ENCODE data around the gene ZFP69B.
"Not testable (repeated sequence)": the region's sequence is repeated elsewhere in the genome, so short reads cannot be mapped to it uniquely, and the experiment has no call there.

Gene ZFP69B

GRCh38 chr1:40438391-40439015, 11.8 kb upstream of the ZFP69B start:
- DNase-seq, result peak; percentile 49

- DNase-seq, result no peak
These were observed 11.0 kb upstream of the ZFP69B start for GRCh38 chr1:40439247-40439646.

GRCh38 chr1:40450495-40451237, 390 bp downstream of the ZFP69B start:
- peak; percentile 27 for DNase-seq

- no peak for DNase-seq
These were observed 936 bp downstream of the ZFP69B start for GRCh38 chr1:40451238-40451585.

GRCh38 chr1:40454873-40455272, 4.6 kb downstream of the ZFP69B start:
- no peak for DNase-seq

GRCh38 chr1:40462956-40463590, 12.8 kb downstream of the ZFP69B start:
- no peak for DNase-seq

GRCh38 chr1:40469327-40469726, 19.1 kb downstream of the ZFP69B start:
- DNase-seq, result no peak

- DNase-seq, result no peak
These were observed 25.0 kb downstream of the ZFP69B start for GRCh38 chr1:40475268-40475667.

GRCh38 chr1:40476924-40477677, 26.8 kb downstream of the ZFP69B start, which contains the start of gene ZFP69:
ZFP69 (plus strand) TSS chr1:40477290; CDS start chr1:40479362, 2,072 bp downstream.
- peak; percentile 41 for DNase-seq

- DNase-seq, result peak; percentile 7
These were observed 27.4 kb downstream of the ZFP69B start for GRCh38 chr1:40477678-40478053.

- DNase-seq, result no peak
These were observed 28.0 kb downstream of the ZFP69B start for GRCh38 chr1:40478276-40478675.

- no peak for DNase-seq
These were observed 28.9 kb downstream of the ZFP69B start for GRCh38 chr1:40479156-40479555.

- no peak for DNase-seq
These were observed 45.1 kb downstream of the ZFP69B start for GRCh38 chr1:40495315-40495903.

- DNase-seq, result not testable (repeated sequence)
These were observed 52.4 kb downstream of the ZFP69B start for GRCh38 chr1:40502651-40503050.

- DNase-seq, result no peak
These were observed 57.7 kb downstream of the ZFP69B start for GRCh38 chr1:40507973-40508372.

- peak; percentile 79 for DNase-seq
These were observed 58.4 kb downstream of the ZFP69B start, which contains the start of gene EXO5 for GRCh38 chr1:40508375-40509341. EXO5 (plus strand) TSS chr1:40508767; CDS start chr1:40514545, 5,778 bp downstream.
